Spinal cord (tissue), 10 donors: ENCODE data around the gene AATK. TPM values are rescaled to one million over a fixed set of nuclear protein-coding genes. Genes with fewer than 3 reads are reported as not detected.

Experiments used
- DNase-seq, 6 donors: peaks; one replicate each; pipeline versions ENCODE4 v3.0.0 to v3.0.0-alpha.2; 2013 to 2015; ENCODE audit warnings: low spot score in 6 of 6, low read depth in 4 of 6
- H3K27ac ChIP-seq: one replicate; pipeline ENCODE4 v1.5.1; 2013; ENCODE audit warnings: low read depth, low read length, control low read depth
- H3K27me3 ChIP-seq: one replicate; pipeline ENCODE4 v1.6.1; 2013; ENCODE audit warnings: low read length; ENCODE audit not compliant: control insufficient read depth, insufficient read depth
- H3K36me3 ChIP-seq: one replicate; pipeline ENCODE4 v1.6.1; 2013; ENCODE audit warnings: low read length; ENCODE audit not compliant: control insufficient read depth, insufficient read depth
- H3K4me1 ChIP-seq: one replicate; pipeline ENCODE4 v1.6.1; 2013; ENCODE audit warnings: low read length; ENCODE audit not compliant: control insufficient read depth, insufficient read depth
- H3K4me3 ChIP-seq: one replicate; pipeline ENCODE4 v1.5.1; 2013; ENCODE audit warnings: low read depth, low read length, control low read depth
- H3K9me3 ChIP-seq: one replicate; pipeline ENCODE4 v1.6.1; 2013; ENCODE audit warnings: low read length; ENCODE audit not compliant: control insufficient read depth, insufficient read depth
- WGBS: methylation state at CpG from one replicate; pipeline ENCODE4 v1.1.5; 2013; ENCODE audit warnings: missing lambda C conversion rate; ENCODE audit not compliant: insufficient coverage; 5-methylcytosine and 5-hydroxymethylcytosine counted together
- polyA plus RNA-seq, 2 donors: library from polyadenylated mRNA; unstranded; fragments of 120-200 nt; gene quantifications; one replicate each; pipeline ENCODE4 v1.2.1, GENCODE V29; 2013; ENCODE audit not compliant: insufficient read length in 2 of 2
- total RNA-seq, 2 donors: library from RNA; depleted of rRNA in 1 of 2; stranded (reverse); fragments of 120-200 nt in 1 of 2; fragments of >200 nt in 1 of 2; gene quantifications; one replicate each; pipeline versions ENCODE4 v1.2.3 to v1.2.4, GENCODE V29; 2013 to 2014
- donor health status: healthy.

The AATK gene
- total and polyA plus RNA-seq, 4 donors = 41.9 to 149 (median 111) TPM

DNA sequence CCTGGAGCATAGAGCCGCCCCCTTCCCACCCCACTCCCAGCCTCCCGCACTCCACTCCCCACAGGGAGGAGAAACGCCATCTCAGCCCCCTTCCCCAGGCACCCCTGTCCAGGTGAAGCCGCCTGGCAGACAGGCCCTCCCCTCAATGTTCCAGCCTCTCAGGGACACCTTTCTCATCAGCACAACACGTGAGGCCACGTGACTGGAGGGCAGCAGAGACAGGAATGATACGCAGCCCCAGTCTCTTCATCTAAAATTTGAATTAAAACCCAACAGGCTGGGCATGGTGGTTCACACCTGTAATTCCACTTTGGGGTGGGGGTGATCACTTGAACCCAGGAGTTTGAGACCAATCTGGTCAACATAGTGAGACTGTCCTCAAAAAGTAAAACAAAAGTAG is 20.2 kb upstream of the AATK start:
- no peak for DNase-seq
- 88% methylated on average over 3 of the region's 7 CpGs for WGBS
- no peak overlapping the region for H3K4me3 ChIP-seq
- H3K4me1 ChIP-seq = no peaks in the 10 kb centered on the region
- H3K9me3 ChIP-seq = no peaks in the 10 kb centered on the region
- no peaks in the 10 kb centered on the region for H3K27me3 ChIP-seq
- no peak overlapping the region for H3K27ac ChIP-seq
- peaks cover 42% of the 10 kb centered on the region for H3K36me3 ChIP-seq

DNA sequence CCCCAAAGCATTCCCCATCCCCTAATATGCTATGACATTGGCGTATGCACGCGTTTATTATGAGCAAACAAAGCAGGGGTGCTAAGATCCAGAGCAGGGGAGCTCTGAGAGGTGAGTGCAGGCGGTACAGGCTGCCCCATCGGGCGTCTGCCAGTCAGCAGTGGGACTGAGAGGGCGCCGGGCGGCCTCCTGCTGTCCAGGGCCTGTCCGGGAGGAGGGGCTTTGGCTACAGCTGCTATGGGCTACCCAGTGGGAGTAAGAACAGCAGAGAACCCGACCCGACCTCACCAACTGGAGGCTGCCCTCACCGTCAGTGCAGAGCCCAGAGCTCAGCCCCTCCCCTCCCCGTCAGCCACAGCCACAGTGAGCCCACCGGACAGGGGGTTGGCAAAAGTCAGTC is 18.5 kb upstream of the AATK start:
- Histone ChIP-seq H3K27me3 (no peaks in the 10 kb centered on the region), H3K9me3 (no peaks in the 10 kb centered on the region), H3K36me3 (peaks cover 31% of the 10 kb centered on the region), H3K4me3 (no peak overlapping the region), H3K27ac (no peak overlapping the region), H3K4me1 (peaks cover 9% of the 10 kb centered on the region)
- DNase-seq = no peak
- 21% methylated on average over 15 of the region's 15 CpGs for WGBS

- no peak for DNase-seq
- no peak overlapping the region for H3K27ac ChIP-seq
- H3K4me3 ChIP-seq = no peak overlapping the region
- 94% methylated on average over 11 of the region's 11 CpGs for WGBS
- H3K27me3 ChIP-seq = no peaks in the 10 kb centered on the region
- peaks cover 26% of the 10 kb centered on the region for H3K36me3 ChIP-seq
- H3K9me3 ChIP-seq = no peaks in the 10 kb centered on the region
- peaks cover 16% of the 10 kb centered on the region for H3K4me1 ChIP-seq
These were observed 17.8 kb upstream of the AATK start for GRCh38 chr17:81183807-81184206.

- no peak overlapping the region for H3K4me3 ChIP-seq
- no peaks in the 10 kb centered on the region for H3K27me3 ChIP-seq
- WGBS = 90% methylated on average over 10 of the region's 10 CpGs
- peaks cover 21% of the 10 kb centered on the region for H3K36me3 ChIP-seq
- DNase-seq = no peak
- H3K9me3 ChIP-seq = no peaks in the 10 kb centered on the region
- no peak overlapping the region for H3K27ac ChIP-seq
- peaks cover 17% of the 10 kb centered on the region for H3K4me1 ChIP-seq
These were observed 17.3 kb upstream of the AATK start for GRCh38 chr17:81183316-81183715.

- DNase-seq = no peak
- Histone ChIP-seq H3K27me3 (no peaks in the 10 kb centered on the region), H3K36me3 (peaks cover 14% of the 10 kb centered on the region), H3K4me1 (peaks cover 17% of the 10 kb centered on the region), H3K9me3 (no peaks in the 10 kb centered on the region), H3K27ac (no peak overlapping the region), H3K4me3 (no peak overlapping the region)
- WGBS = 80% methylated on average over 5 of the region's 5 CpGs
These were observed 16.6 kb upstream of the AATK start for GRCh38 chr17:81182596-81182995.

- Histone ChIP-seq H3K27ac (no peak overlapping the region), H3K4me1 (peaks cover 17% of the 10 kb centered on the region), H3K9me3 (no peaks in the 10 kb centered on the region), H3K36me3 (peaks cover 8% of the 10 kb centered on the region), H3K27me3 (no peaks in the 10 kb centered on the region), H3K4me3 (no peak overlapping the region)
- DNase-seq = no peak
- 91% methylated on average over 19 of the region's 19 CpGs for WGBS
These were observed 15.8 kb upstream of the AATK start for GRCh38 chr17:81181811-81182185.

- no peak overlapping the region for H3K27ac ChIP-seq
- no peak for DNase-seq
- H3K27me3 ChIP-seq = no peaks in the 10 kb centered on the region
- no peaks in the 10 kb centered on the region for H3K9me3 ChIP-seq
- peaks cover 17% of the 10 kb centered on the region for H3K4me1 ChIP-seq
- no peak overlapping the region for H3K4me3 ChIP-seq
- H3K36me3 ChIP-seq = peaks cover 8% of the 10 kb centered on the region
- 93% methylated on average over 49 of the region's 49 CpGs for WGBS
These were observed 15.1 kb upstream of the AATK start for GRCh38 chr17:81180836-81181810.

GRCh38 chr17:81179861-81180260 is 13.8 kb upstream of the AATK start:
- Histone ChIP-seq H3K27ac (no peak overlapping the region), H3K36me3 (peaks cover 8% of the 10 kb centered on the region)
- WGBS = 61% methylated on average over 12 of the region's 12 CpGs

GRCh38 chr17:81179220-81179619 is 13.2 kb upstream of the AATK start:
- no peak overlapping the region for H3K4me3 ChIP-seq
- no peak overlapping the region for H3K27ac ChIP-seq
- peaks cover 17% of the 10 kb centered on the region for H3K4me1 ChIP-seq
- no peaks in the 10 kb centered on the region for H3K27me3 ChIP-seq
- no peak for DNase-seq
- peaks cover 8% of the 10 kb centered on the region for H3K36me3 ChIP-seq
- peaks cover 4% of the 10 kb centered on the region for H3K9me3 ChIP-seq
- WGBS = 74% methylated on average over 7 of the region's 9 CpGs

More at GRCh38 chr17:81179861-81180260, 13.8 kb upstream of the AATK start:
- peaks cover 4% of the 10 kb centered on the region for H3K9me3 ChIP-seq
- no peak overlapping the region for H3K4me3 ChIP-seq
- H3K27me3 ChIP-seq = no peaks in the 10 kb centered on the region
- no peak for DNase-seq
- peaks cover 17% of the 10 kb centered on the region for H3K4me1 ChIP-seq
